ENCODE data around the gene EPHA2.
A peak's percentile ranks its signal among the peaks of the same experiment; 100 is the strongest.
"Not testable (repeated sequence)": the region's sequence is repeated elsewhere in the genome, so short reads cannot be mapped to it uniquely, and the experiment has no call there.

EPHA2 gene

DNA sequence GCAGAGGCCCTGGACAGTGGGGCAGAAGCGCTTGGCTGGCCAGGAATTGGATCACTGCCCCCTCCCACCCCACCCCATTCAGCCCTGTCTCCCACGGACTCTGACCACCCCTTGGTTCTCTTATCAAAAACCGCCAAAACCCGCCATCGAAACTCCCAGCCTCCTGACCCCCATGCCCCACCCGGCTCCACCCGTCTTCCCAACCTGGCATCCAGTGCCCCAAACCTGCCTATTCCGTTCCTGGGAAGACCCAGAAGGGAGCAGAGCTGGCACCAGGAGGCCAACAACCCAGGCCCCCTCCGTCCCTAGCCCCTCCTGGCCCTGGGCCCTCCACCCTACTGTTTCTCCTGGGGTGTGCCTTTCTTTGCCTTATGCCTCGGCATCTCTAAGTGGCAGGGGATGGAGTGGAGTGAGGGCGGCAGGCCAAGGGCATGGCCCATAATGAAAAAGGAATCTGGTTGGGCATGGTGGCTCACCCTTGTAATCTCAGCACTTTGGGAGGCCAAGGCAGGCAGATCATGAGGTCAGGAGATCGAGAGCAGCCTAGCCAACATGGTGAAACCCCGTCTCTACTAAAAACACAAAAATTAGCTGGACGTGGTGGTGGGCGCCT, 16.5 kb upstream of the EPHA2 start:
- Mint-ChIP-seq H3K9me3 (no peaks in the 10 kb centered on the region), H3K36me3 (ENCODE audit: low read depth) (no peaks in the 10 kb centered on the region)

DNA sequence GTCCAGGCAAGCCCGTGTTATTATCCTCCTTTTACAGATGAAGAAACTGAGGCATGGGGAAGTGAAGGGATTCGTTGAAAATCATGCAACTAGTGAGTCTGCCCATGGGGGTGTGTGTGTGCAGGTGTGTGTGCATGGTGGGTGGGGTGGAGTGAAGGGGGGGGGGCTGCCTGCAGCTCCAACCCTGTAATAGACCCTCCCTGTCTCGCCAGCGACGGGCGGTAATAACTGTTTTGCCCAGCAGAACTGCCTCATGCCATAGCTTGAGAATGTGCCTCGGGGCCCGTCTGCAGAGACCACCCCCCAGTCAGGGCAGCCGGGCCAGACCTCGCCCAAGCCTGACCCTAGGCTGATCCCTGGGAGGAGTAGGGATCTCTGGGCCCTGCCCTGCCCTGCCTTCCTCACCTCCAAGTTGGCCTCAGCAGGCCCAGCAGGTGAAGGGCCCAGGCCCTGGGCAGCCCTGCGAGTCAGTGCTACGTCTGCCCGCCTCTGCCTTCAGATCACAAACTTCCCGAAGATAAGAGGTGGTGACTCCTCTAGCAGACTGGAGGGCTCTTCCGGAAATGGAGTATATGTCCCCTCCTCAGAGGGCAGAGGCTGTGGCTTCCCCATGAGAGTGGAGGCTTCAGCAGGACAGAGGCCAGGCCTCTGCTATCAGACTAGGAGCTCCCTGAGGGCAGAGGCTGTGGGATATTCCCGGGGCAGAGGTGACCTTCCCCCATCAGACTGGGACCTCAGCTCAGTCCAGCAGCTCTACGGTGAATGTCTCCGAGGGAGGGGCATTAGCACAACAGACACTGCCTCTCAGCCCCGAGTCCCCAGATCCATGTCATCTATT, 15.7 kb upstream of the EPHA2 start:
- Mint-ChIP-seq H3K27me3 (ENCODE audit: low read depth, poor library complexity) (peaks cover 3% of the 10 kb centered on the region), H3K27ac (peak overlapping the region; percentile 5), H3K4me1 (peaks cover 40% of the 10 kb centered on the region), H3K36me3 (ENCODE audit: low read depth) (no peaks in the 10 kb centered on the region), H3K4me3 (no peak overlapping the region), H3K9me3 (no peaks in the 10 kb centered on the region)
- no peak for DNase-seq
- TF ChIP-seq, protein P1, sequence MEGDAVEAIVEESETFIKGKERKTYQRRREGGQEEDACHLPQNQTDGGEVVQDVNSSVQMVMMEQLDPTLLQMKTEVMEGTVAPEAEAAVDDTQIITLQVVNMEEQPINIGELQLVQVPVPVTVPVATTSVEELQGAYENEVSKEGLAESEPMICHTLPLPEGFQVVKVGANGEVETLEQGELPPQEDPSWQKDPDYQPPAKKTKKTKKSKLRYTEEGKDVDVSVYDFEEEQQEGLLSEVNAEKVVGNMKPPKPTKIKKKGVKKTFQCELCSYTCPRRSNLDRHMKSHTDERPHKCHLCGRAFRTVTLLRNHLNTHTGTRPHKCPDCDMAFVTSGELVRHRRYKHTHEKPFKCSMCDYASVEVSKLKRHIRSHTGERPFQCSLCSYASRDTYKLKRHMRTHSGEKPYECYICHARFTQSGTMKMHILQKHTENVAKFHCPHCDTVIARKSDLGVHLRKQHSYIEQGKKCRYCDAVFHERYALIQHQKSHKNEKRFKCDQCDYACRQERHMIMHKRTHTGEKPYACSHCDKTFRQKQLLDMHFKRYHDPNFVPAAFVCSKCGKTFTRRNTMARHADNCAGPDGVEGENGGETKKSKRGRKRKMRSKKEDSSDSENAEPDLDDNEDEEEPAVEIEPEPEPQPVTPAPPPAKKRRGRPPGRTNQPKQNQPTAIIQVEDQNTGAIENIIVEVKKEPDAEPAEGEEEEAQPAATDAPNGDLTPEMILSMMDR (IDR thresholded peaks at IDR 0.05): no peak

More for the DNA sequence above, 16.5 kb upstream of the EPHA2 start:
- no peak overlapping the region for H3K4me3 Mint-ChIP-seq
- DNase-seq: no peak
- no peaks in the 10 kb centered on the region for H3K27me3 Mint-ChIP-seq (ENCODE audit: low read depth, poor library complexity)
- peaks cover 41% of the 10 kb centered on the region for H3K4me1 Mint-ChIP-seq
- TF ChIP-seq, protein P1 (IDR thresholded peaks at IDR 0.05): no peak
- H3K27ac Mint-ChIP-seq: peak overlapping the region; percentile 45

DNA sequence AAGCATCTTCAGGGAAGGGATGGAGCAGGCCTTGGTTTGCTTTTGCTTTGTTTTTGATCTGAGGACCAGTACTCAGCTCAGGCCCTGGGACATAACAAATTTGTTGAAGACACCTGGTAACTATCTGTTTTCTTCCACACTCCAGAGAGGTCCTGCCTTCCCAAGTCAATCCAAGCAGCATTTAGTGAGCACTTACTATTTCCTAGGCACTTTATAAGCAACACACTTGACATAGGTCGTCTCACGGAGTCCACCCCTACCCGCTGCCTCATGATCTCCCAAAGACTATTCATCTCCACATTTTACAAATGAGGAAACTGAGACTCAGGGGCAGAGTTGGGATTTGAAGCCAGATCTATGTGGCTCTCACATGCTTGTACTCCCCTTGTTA, 14.4 kb upstream of the EPHA2 start:
- TF ChIP-seq, protein P1 (IDR thresholded peaks at IDR 0.05): no peak
- no peaks in the 10 kb centered on the region for H3K9me3 Mint-ChIP-seq

DNA sequence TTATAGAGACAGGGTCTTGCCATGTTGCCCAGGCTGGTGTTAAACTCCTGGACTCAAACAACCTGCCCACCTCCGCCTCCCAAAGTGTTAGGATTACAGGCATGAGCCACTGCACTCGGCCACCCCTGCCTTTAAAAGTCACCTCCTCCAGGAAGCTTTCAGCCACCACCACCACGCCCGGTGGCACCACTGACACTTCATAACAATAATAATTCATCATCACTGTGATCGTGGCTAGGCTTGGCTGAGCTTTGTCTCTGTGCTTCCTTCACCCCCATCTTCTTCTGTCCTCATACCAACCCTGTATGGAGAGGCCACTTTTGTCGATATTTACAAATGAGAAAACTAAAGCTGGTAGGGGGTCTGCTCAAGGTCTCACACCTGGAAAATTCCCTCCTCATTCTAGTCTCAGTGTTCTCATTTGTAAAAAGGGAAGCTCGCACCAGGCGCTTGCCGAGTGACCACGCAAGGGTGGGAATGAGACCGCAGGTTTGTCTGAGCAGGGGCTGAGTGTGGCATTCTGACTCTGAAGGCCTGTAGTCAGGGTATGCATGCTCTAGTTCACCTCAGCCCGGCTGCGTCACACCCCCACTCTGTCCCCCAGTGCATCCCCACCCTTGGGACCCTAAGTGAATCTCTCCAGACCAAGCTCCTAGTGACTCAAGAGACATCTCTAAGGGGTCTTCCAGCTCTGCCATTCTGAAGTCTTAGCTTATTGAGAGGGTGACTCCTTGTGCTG, 12.9 kb upstream of the EPHA2 start:
- no peak for DNase-seq
- H3K4me3 Mint-ChIP-seq: peak overlapping the region; percentile 77
- no peaks in the 10 kb centered on the region for H3K36me3 Mint-ChIP-seq (ENCODE audit: low read depth)
- peaks cover 53% of the 10 kb centered on the region for H3K4me1 Mint-ChIP-seq
- H3K9me3 Mint-ChIP-seq: no peaks in the 10 kb centered on the region
- H3K27ac Mint-ChIP-seq: no peak overlapping the region
- TF ChIP-seq, protein P1 (IDR thresholded peaks at IDR 0.05): no peak
- peaks cover 6% of the 10 kb centered on the region for H3K27me3 Mint-ChIP-seq (ENCODE audit: low read depth, poor library complexity)

More for the DNA sequence above, 14.4 kb upstream of the EPHA2 start:
- no peak overlapping the region for H3K27ac Mint-ChIP-seq
- H3K36me3 Mint-ChIP-seq (ENCODE audit: low read depth): no peaks in the 10 kb centered on the region
- no peak for DNase-seq
- no peak overlapping the region for H3K4me3 Mint-ChIP-seq
- H3K4me1 Mint-ChIP-seq: peaks cover 43% of the 10 kb centered on the region
- peaks cover 3% of the 10 kb centered on the region for H3K27me3 Mint-ChIP-seq (ENCODE audit: low read depth, poor library complexity)

DNA sequence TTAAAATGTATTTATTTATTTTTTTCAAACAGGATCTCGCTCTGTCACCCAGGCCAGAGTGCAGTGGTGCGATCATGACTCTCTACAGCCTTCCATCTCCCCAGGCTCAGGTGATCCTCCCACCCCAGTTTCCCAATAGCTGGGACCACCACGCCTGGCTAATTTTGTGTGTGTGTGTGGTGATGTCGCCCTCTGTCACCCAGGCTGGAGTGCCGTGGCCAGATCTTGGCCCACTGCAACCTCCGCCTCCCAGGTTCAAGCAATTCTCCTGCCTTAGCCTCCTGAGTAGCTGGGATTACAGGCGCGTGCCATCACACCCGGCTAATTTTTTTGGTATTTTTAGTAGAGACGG, 12.3 kb upstream of the EPHA2 start:
- H3K27me3 Mint-ChIP-seq (ENCODE audit: low read depth, poor library complexity); DNase-seq; H3K9me3 Mint-ChIP-seq; H3K27ac Mint-ChIP-seq; H3K36me3 Mint-ChIP-seq (ENCODE audit: low read depth): not testable (repeated sequence)
- H3K4me3 Mint-ChIP-seq: peak overlapping the region; percentile 77
- peaks cover 56% of the 10 kb centered on the region for H3K4me1 Mint-ChIP-seq

All from nephron progenitor cell (in vitro differentiated cells).